HG03066 (cell line): ENCODE data around the gene CREB5.

Experiments used
- ATAC-seq: cut with Tn5 transposase; IDR thresholded peaks from one replicate; pipeline ENCODE4 v1.9.1; 2021; ENCODE audit warnings: low read depth; ENCODE audit not compliant: unreplicated experiment

Gene CREB5

GRCh38 chr7:28724563-28724962 lies 312.2 kb downstream of the CREB5 start:
- ATAC-seq: no peak

- no peak for ATAC-seq
These were observed 312.8 kb downstream of the CREB5 start for GRCh38 chr7:28725045-28725642.

GRCh38 chr7:28725911-28726310 lies 313.6 kb downstream of the CREB5 start:
- no peak for ATAC-seq

GRCh38 chr7:28726555-28726954 lies 314.2 kb downstream of the CREB5 start:
- no peak for ATAC-seq

- ATAC-seq: no peak
These were observed 317.0 kb downstream of the CREB5 start for GRCh38 chr7:28729281-28729680.

- ATAC-seq: no peak
These were observed 317.4 kb downstream of the CREB5 start for GRCh38 chr7:28729727-28730126.

- no peak for ATAC-seq
These were observed 318.9 kb downstream of the CREB5 start for GRCh38 chr7:28731092-28731658.

- ATAC-seq: no peak
These were observed 320.0 kb downstream of the CREB5 start for GRCh38 chr7:28732071-28732869.

GRCh38 chr7:28733035-28733434 lies 320.7 kb downstream of the CREB5 start:
- ATAC-seq: no peak

- ATAC-seq: no peak
These were observed 326.1 kb downstream of the CREB5 start for GRCh38 chr7:28738412-28738811.

- ATAC-seq: no peak
These were observed 326.8 kb downstream of the CREB5 start for GRCh38 chr7:28739128-28739527.

- no peak for ATAC-seq
These were observed 327.5 kb downstream of the CREB5 start for GRCh38 chr7:28739826-28740225.

- no peak for ATAC-seq
These were observed 332.6 kb downstream of the CREB5 start for GRCh38 chr7:28744951-28745350.

GRCh38 chr7:28745351-28745750 lies 333.0 kb downstream of the CREB5 start:
- ATAC-seq: no peak

- ATAC-seq: no peak
These were observed 335.1 kb downstream of the CREB5 start for GRCh38 chr7:28747404-28747803.

GRCh38 chr7:28747854-28748253 lies 335.5 kb downstream of the CREB5 start:
- no peak for ATAC-seq

- ATAC-seq: no peak
These were observed 336.0 kb downstream of the CREB5 start for GRCh38 chr7:28748346-28748745.

- peak; percentile 63 for ATAC-seq
These were observed 336.7 kb downstream of the CREB5 start for GRCh38 chr7:28748933-28749584.

- no peak for ATAC-seq
These were observed 337.3 kb downstream of the CREB5 start for GRCh38 chr7:28749638-28750037.

GRCh38 chr7:28750981-28751380 lies 338.7 kb downstream of the CREB5 start:
- ATAC-seq: no peak

GRCh38 chr7:28753613-28754012 lies 341.3 kb downstream of the CREB5 start:
- no peak for ATAC-seq
